HCT116 (cell line): ENCODE data around the gene ABCB6. TPM values are rescaled to one million over a fixed set of nuclear protein-coding genes. Genes with fewer than 3 reads are reported as not detected.

Source experiments
- ATAC-seq: fragments of 200-7000 bp; cut with Tn5 transposase; 2 replicates; pipeline ENCODE4 v1.9.1; 2020; ENCODE audit warnings: mild to moderate bottlenecking, moderate library complexity
- BruUV-seq: library from RNA; stranded (reverse); fragments of 400-500 nt; replicated peaks from 2 replicates; lab custom pipeline; 2021; lab: Mats Ljungman, UMichigan
- CTCF ChIA-PET: fragments of 300-600 bp; sonication (Branson Sonifier 250); formaldehyde crosslinking; loops from one replicate; lab custom pipeline; 2021; ENCODE audit warnings: antibody characterized with exemption; lab: Charles Lee
- POLR2A ChIA-PET: fragments of 300-600, 350-600 bp; sonication (Branson Sonifier 250); formaldehyde crosslinking; loops from one replicate; lab custom pipeline; 2021; ENCODE audit warnings: antibody characterized with exemption; lab: Charles Lee
- RAD21 ChIA-PET, 2 experiments: fragments of 300-600 bp; sonication (Branson Sonifier 250); formaldehyde crosslinking; loops; one replicate each; lab custom pipeline; 2023; ENCODE audit warnings: low total read pairs in 2 of 2; ENCODE audit not compliant: uncharacterized antibody in 2 of 2, unreplicated experiment in 2 of 2, low non-redundant PET in 1 of 2; lab: Charles Lee
- DNase-seq: peaks from one replicate; pipeline ENCODE4 v3.0.0-alpha.2; 2010; ENCODE audit warnings: low read depth, low spot score
- H2AFZ ChIP-seq: fragments of 200-600 bp; shearing (Covaris generic), sonication (generic); 2 replicates; pipeline ENCODE4 v1.6.1; 2017; ENCODE audit warnings: low read depth, mixed run types, mixed read lengths, antibody characterized with exemption, low read length; ENCODE audit not compliant: poor library complexity, severe bottlenecking
- H3K27ac ChIP-seq: 2 replicates; pipeline ENCODE4 v1.5.1; 2012; ENCODE audit warnings: low read depth, low read length
- H3K27me3 ChIP-seq: fragments of 200-600 bp; sonication (generic); 2 replicates; pipeline ENCODE4 v1.6.1; 2016; ENCODE audit warnings: mixed run types, low read length, mixed read lengths; ENCODE audit not compliant: insufficient read depth
- H3K36me3 ChIP-seq, 2 experiments: fragments of 200-500 bp in 1 of 2; fragments of 200-600 bp in 1 of 2; sonication (Bioruptor generic) in 1 of 2; sonication (generic) in 1 of 2; 2 replicates each; pipeline versions ENCODE4 v1.5.1 to v1.6.1; 2014 to 2016; ENCODE audit warnings: low read length in 2 of 2, inconsistent platforms in 1 of 2, mixed read lengths in 1 of 2, mixed run types in 1 of 2; ENCODE audit not compliant: insufficient read depth in 2 of 2, control insufficient read depth in 1 of 2
- H3K4me1 ChIP-seq, 2 experiments: fragments of 200-600 bp in 1 of 2; sonication (generic) in 1 of 2; 2 replicates each; pipeline versions ENCODE4 v1.5.1 to v1.6.1; 2012 to 2017; ENCODE audit warnings: low read length in 2 of 2, inconsistent platforms in 1 of 2, mild to moderate bottlenecking in 1 of 2, mixed read lengths in 1 of 2, mixed run types in 1 of 2, moderate library complexity in 1 of 2; ENCODE audit not compliant: insufficient read depth in 2 of 2, control insufficient read depth in 1 of 2
- H3K4me2 ChIP-seq: fragments of 200-600 bp; sonication (generic); 2 replicates; pipeline ENCODE4 v1.6.1; 2017; ENCODE audit warnings: mixed run types, low read length, mixed read lengths
- H3K4me3 ChIP-seq, 2 experiments: fragments of 200-600 bp in 1 of 2; sonication (generic) in 1 of 2; replicated peaks in 1 of 2; 2 replicates each; pipeline ENCODE4 v1.5.1; 2011 to 2016; ENCODE audit warnings: low read length in 2 of 2, control low read depth in 1 of 2, low read depth in 1 of 2, mild to moderate bottlenecking in 1 of 2, mixed read lengths in 1 of 2, mixed run types in 1 of 2
- H3K79me2 ChIP-seq: fragments of 200-600 bp; sonication (generic); 2 replicates; pipeline ENCODE4 v1.6.1; 2017; ENCODE audit warnings: mild to moderate bottlenecking, mixed run types, low read length, moderate library complexity, mixed read lengths; ENCODE audit not compliant: insufficient read depth
- H3K9ac ChIP-seq: fragments of 200-600 bp; sonication (generic); 2 replicates; pipeline ENCODE4 v1.6.1; 2016; ENCODE audit warnings: low read length, mixed read lengths
- H3K9me2 ChIP-seq: fragments of 200-600 bp; sonication (generic), shearing (Covaris generic); 2 replicates; pipeline ENCODE4 v1.6.1; 2017; ENCODE audit warnings: mixed run types, mild to moderate bottlenecking, moderate library complexity; ENCODE audit not compliant: insufficient read depth
- H3K9me3 ChIP-seq, 2 experiments: fragments of 200-500 bp in 1 of 2; fragments of 200-600 bp in 1 of 2; sonication (Bioruptor generic) in 1 of 2; sonication (generic) in 1 of 2; 2 replicates each; pipeline ENCODE4 v1.6.1; 2014 to 2017; ENCODE audit warnings: low read length in 2 of 2, mixed read lengths in 2 of 2, inconsistent platforms in 1 of 2, low read depth in 1 of 2, mild to moderate bottlenecking in 1 of 2, mixed run types in 1 of 2, moderate library complexity in 1 of 2; ENCODE audit not compliant: control insufficient read depth in 1 of 2, insufficient read depth in 1 of 2
- H4K20me1 ChIP-seq: fragments of 200-600 bp; sonication (generic), shearing (Covaris generic); 2 replicates; pipeline ENCODE4 v1.6.1; 2017; ENCODE audit warnings: mixed run types, mild to moderate bottlenecking, moderate library complexity; ENCODE audit not compliant: insufficient read depth
- EGR1 ChIP-seq: IDR thresholded peaks from 2 replicates; pipeline ENCODE4 v1.6.1; 2012; ENCODE audit warnings: low read depth
- POLR2A ChIP-seq: IDR thresholded peaks from 2 replicates; pipeline ENCODE4 v1.7.0; 2011; ENCODE audit warnings: borderline replicate concordance; ENCODE audit not compliant: insufficient read depth, insufficient read length; ENCODE audit errors: extremely low read depth
- POLR2AphosphoS5 ChIP-seq: IDR thresholded peaks from 2 replicates; pipeline ENCODE4 v1.6.1; 2011; ENCODE audit warnings: mild to moderate bottlenecking, low read depth, low read length, moderate library complexity
- SIN3A ChIP-seq: IDR thresholded peaks from 2 replicates; pipeline ENCODE4 v1.6.1; 2012; ENCODE audit warnings: low read depth
- SP1 ChIP-seq: IDR thresholded peaks from 2 replicates; pipeline ENCODE4 v1.6.1; 2012; ENCODE audit warnings: low read depth
- ZFX ChIP-seq: fragments of 450-650 bp; IDR thresholded peaks from 2 replicates; pipeline ENCODE4 v1.6.1; 2017
- intact Hi-C: fragments of 100-400 bp; cut with micrococcal nuclease; formaldehyde crosslinking; loops from 2 replicates; pipeline ENCODE4 v1.10.0; 2022
- total RNA-seq: library from RNA; stranded (reverse); gene quantifications from one replicate; pipeline ENCODE4 v1.2.1, GENCODE V29; 2021; ENCODE audit not compliant: unreplicated experiment
- TF ChIP-seq, protein P1 (sequence below): IDR thresholded peaks from 2 replicates; pipeline ENCODE4 v1.6.1; 2012; ENCODE audit warnings: low read depth
- TF ChIP-seq, protein P2 (sequence below), 3 experiments: fragments of 200-600 bp in 1 of 3; sonication (generic) in 1 of 3; IDR thresholded peaks in 2 of 3; conservative IDR thresholded peaks in 1 of 3; 2 replicates each; pipeline ENCODE4 v1.5.1; 2012 to 2017; ENCODE audit warnings: low read depth in 2 of 3, low read length in 2 of 3, antibody characterized with exemption in 1 of 3, borderline replicate concordance in 1 of 3, control low read depth in 1 of 3, mild to moderate bottlenecking in 1 of 3, mixed read lengths in 1 of 3, mixed run types in 1 of 3, moderate library complexity in 1 of 3; ENCODE audit not compliant: insufficient read depth in 1 of 3
- TF ChIP-seq, protein P3 (sequence below): IDR thresholded peaks from 2 replicates; pipeline ENCODE4 v1.6.1; 2012
- TF ChIP-seq, protein P4 (sequence below): IDR thresholded peaks from 2 replicates; pipeline ENCODE4 v1.6.1; 2011; ENCODE audit warnings: mild to moderate bottlenecking, low read length, moderate library complexity; ENCODE audit not compliant: insufficient replicate concordance; ENCODE audit errors: extremely low read depth

The ABCB6 gene
- total RNA-seq, 1 experiment from 2014 or later = 24.5 TPM

DNA sequence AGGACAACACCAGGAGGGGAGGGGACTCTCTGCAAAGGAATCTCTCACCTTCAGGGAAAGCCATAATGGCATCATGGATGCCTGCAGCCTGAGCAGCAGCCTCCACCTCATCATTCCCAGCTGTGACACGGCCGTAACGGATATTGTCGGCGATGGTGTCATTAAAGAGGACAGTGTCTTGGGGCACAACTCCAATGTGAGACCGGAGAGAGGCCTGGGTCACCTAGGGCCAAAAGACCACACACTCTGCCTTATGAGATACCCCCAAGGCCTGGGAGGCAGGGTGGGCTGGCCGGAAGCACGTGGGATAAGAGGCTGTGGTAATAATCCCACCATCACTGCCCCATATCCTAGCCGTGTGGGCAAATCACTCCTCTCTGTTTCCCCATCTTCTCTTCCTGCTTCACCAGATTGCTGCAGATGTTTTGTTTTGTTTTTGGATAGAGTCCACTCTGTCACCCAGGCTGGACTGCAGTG, 7.8 kb downstream of the ABCB6 start (continued):
- TF ChIP-seq, protein P1, sequence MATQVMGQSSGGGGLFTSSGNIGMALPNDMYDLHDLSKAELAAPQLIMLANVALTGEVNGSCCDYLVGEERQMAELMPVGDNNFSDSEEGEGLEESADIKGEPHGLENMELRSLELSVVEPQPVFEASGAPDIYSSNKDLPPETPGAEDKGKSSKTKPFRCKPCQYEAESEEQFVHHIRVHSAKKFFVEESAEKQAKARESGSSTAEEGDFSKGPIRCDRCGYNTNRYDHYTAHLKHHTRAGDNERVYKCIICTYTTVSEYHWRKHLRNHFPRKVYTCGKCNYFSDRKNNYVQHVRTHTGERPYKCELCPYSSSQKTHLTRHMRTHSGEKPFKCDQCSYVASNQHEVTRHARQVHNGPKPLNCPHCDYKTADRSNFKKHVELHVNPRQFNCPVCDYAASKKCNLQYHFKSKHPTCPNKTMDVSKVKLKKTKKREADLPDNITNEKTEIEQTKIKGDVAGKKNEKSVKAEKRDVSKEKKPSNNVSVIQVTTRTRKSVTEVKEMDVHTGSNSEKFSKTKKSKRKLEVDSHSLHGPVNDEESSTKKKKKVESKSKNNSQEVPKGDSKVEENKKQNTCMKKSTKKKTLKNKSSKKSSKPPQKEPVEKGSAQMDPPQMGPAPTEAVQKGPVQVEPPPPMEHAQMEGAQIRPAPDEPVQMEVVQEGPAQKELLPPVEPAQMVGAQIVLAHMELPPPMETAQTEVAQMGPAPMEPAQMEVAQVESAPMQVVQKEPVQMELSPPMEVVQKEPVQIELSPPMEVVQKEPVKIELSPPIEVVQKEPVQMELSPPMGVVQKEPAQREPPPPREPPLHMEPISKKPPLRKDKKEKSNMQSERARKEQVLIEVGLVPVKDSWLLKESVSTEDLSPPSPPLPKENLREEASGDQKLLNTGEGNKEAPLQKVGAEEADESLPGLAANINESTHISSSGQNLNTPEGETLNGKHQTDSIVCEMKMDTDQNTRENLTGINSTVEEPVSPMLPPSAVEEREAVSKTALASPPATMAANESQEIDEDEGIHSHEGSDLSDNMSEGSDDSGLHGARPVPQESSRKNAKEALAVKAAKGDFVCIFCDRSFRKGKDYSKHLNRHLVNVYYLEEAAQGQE = no peak
- TF ChIP-seq ZFX = no peak
- TF ChIP-seq, all 23 proteins: peak for 0

DNA sequence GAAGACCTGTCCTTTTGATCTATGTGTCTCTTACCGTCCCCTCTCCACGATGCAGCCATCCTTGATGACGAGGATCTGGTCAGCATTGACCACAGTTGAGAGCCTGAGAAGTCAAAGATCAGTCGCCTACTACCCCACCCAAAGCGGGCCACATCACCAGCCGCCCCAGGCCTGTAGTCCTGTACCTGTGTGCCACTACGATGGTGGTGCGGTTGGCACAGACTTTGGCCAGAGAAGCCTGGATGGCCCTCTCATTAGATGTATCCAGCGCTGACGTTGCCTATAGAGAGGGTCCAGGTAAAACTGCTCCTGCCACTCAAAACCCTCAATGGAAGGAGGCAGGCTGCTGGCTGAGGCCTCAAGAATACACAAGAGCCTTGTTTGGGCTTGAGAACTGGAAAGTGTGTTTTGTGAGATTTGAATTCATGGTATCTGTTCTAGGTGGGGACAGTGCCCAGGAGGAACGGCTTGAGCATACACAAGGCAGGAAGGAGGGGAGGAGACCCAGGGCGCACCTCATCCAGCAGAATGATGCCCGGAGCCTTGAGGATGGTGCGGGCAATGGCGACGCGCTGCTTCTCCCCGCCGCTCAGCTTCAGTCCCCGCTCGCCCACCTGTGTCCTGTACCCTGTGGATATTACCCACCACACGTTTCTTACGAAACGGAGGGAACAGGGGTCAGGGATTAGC, 8.4 kb downstream of the ABCB6 start:
- intact Hi-C loops = loop anchor here (2.0 kb wide), 2 partner anchors 40 to 50 kb away; partner anchors contain the start of genes NHEJ1 and SLC23A3
- peaks cover 11 to 17% of the 10 kb centered on the region in 2 experiments for H3K4me1 ChIP-seq
- CTCF ChIA-PET = interaction anchor here (1.4 to 1.7 kb wide), 2 partner anchors 39 to 181 kb away, joined by 4 to 10 read pairs; no protein-coding TSS in a partner anchor
- no peak overlapping the region for H2AFZ ChIP-seq
- no peak for ATAC-seq
- POLR2A ChIA-PET = no interaction called here
- no peaks in the 10 kb centered on the region for H3K27me3 ChIP-seq
- H3K27ac ChIP-seq = no peak overlapping the region
- no TSS peak for BruUV-seq
- H3K9ac ChIP-seq = no peak overlapping the region
- H4K20me1 ChIP-seq = no peaks in the 10 kb centered on the region
- H3K9me2 ChIP-seq = no peaks in the 10 kb centered on the region
- DNase-seq = no peak
- no peaks in the 10 kb centered on the region for H3K79me2 ChIP-seq
- H3K4me2 ChIP-seq = no peak overlapping the region
- H3K9me3 ChIP-seq = no peaks in the 10 kb centered on the region
- no peak overlapping the region for H3K4me3 ChIP-seq
- RAD21 ChIA-PET = no interaction called here
- peaks cover 10 to 23% of the 10 kb centered on the region in 2 experiments; a peak in 3 of 4 replicates for H3K36me3 ChIP-seq
- TF ChIP-seq, protein P2, sequence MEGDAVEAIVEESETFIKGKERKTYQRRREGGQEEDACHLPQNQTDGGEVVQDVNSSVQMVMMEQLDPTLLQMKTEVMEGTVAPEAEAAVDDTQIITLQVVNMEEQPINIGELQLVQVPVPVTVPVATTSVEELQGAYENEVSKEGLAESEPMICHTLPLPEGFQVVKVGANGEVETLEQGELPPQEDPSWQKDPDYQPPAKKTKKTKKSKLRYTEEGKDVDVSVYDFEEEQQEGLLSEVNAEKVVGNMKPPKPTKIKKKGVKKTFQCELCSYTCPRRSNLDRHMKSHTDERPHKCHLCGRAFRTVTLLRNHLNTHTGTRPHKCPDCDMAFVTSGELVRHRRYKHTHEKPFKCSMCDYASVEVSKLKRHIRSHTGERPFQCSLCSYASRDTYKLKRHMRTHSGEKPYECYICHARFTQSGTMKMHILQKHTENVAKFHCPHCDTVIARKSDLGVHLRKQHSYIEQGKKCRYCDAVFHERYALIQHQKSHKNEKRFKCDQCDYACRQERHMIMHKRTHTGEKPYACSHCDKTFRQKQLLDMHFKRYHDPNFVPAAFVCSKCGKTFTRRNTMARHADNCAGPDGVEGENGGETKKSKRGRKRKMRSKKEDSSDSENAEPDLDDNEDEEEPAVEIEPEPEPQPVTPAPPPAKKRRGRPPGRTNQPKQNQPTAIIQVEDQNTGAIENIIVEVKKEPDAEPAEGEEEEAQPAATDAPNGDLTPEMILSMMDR (IDR thresholded peaks at IDR 0.05 in 2 of 3, conservative IDR thresholded peaks at IDR 0.05 in 1 of 3; ENCODE audit: borderline replicate concordance in 1 of 3, insufficient read depth in 1 of 3, low read depth in 2 of 3, low read length in 2 of 3) = no peak
- TF ChIP-seq EGR1 (no peak), SIN3A (no peak), POLR2AphosphoS5 (no peak), POLR2A (no peak), SP1 (no peak)
- TF ChIP-seq, protein P3, sequence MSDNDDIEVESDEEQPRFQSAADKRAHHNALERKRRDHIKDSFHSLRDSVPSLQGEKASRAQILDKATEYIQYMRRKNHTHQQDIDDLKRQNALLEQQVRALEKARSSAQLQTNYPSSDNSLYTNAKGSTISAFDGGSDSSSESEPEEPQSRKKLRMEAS = no peak
- TF ChIP-seq, protein P1 = no peak
- TF ChIP-seq, protein P4, sequence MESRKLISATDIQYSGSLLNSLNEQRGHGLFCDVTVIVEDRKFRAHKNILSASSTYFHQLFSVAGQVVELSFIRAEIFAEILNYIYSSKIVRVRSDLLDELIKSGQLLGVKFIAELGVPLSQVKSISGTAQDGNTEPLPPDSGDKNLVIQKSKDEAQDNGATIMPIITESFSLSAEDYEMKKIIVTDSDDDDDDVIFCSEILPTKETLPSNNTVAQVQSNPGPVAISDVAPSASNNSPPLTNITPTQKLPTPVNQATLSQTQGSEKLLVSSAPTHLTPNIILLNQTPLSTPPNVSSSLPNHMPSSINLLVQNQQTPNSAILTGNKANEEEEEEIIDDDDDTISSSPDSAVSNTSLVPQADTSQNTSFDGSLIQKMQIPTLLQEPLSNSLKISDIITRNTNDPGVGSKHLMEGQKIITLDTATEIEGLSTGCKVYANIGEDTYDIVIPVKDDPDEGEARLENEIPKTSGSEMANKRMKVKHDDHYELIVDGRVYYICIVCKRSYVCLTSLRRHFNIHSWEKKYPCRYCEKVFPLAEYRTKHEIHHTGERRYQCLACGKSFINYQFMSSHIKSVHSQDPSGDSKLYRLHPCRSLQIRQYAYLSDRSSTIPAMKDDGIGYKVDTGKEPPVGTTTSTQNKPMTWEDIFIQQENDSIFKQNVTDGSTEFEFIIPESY = no peak
